Pancreas (tissue), 10 donors: ENCODE results near the gene NHLRC2. TPM values are rescaled to one million over a fixed set of nuclear protein-coding genes. Genes with fewer than 3 reads are reported as not detected.

ENCODE experiments used
- ATAC-seq, 4 donors: fragments of 200-7000 bp; cut with Tn5 transposase; one replicate each; pipeline versions ENCODE4 v1.8.0 to v1.9.1; 2020; ENCODE audit warnings: mild to moderate bottlenecking in 4 of 4, moderate library complexity in 4 of 4
- DNase-seq, 6 donors: peaks; one replicate each; pipeline ENCODE4 v3.0.0-alpha.2; 2020
- FAIRE-seq: peaks from 2 replicates; lab custom pipeline; 2012; peaks lifted over from hg19 to GRCh38; lab: Jason Lieb, UNC
- H3K27ac ChIP-seq, 4 donors: fragments of 200-600 bp; sonication (generic); 1 replicate in 3 of 4; 2 replicates in 1 of 4; pipeline versions ENCODE4 v1.5.0 to v1.8.0; 2020
- H3K27me3 ChIP-seq, 4 donors: fragments of 200-600 bp; one replicate each; pipeline ENCODE4 v1.8.0; 2021
- H3K36me3 ChIP-seq, 3 donors: fragments of 200-600 bp; sonication (generic) in 1 of 3; one replicate each; pipeline versions ENCODE4 v1.5.0 to v1.8.0; 2020 to 2021
- H3K4me1 ChIP-seq, 3 donors: fragments of 200-600 bp; one replicate each; pipeline ENCODE4 v1.8.0; 2021
- H3K4me3 ChIP-seq, 4 donors: fragments of 200-600 bp; sonication (generic) in 2 of 4; one replicate each; pipeline versions ENCODE4 v1.5.0 to v1.8.0; 2020 to 2021
- H3K9me3 ChIP-seq, 4 donors: fragments of 200-600 bp; one replicate each; pipeline ENCODE4 v1.8.0; 2021
- WGBS, 2 donors: extraction: QIAGEN DNeasy Blood & Tissue Kit; methylation state at CpG; one replicate each; pipeline ENCODE4 v1.1.7; 2013; 5-methylcytosine and 5-hydroxymethylcytosine counted together
- intact Hi-C, 3 donors: fragments of 100-400 bp; cut with DNase I; formaldehyde crosslinking; loops; one replicate each; pipeline versions ENCODE4 v1.11.1 to v1.14.2; 2022
- polyA plus RNA-seq, 2 donors: library from polyadenylated mRNA; stranded (reverse); fragments of 200-250 nt; gene quantifications; one replicate each; pipeline ENCODE4 v1.2.3, GENCODE V29; 2013
- total RNA-seq, 6 donors: library from RNA; stranded (reverse); fragmentation: NEBNext Ultra II Directional in 4 of 6; extraction: Animal tissue kit (Norgen Biotek cat#: 25700) in 4 of 6; gene quantifications; one replicate each; pipeline versions ENCODE4 v1.2.1 to v1.2.4, GENCODE V29; 2021 to 2023
- TF ChIP-seq, protein P1 (sequence below), 4 donors: fragments of 200-600 bp; sonication (generic) in 3 of 4; IDR thresholded peaks; one replicate each; pipeline versions ENCODE4 v1.5.0 to v1.8.0; 2021; ENCODE audit warnings: antibody characterized with exemption in 4 of 4
- donor health status: healthy with polysubstance abuse.
- donor health status: DM: no; HTN: no; CAD: no; lungs with moderate emphysema.
- donor health status: DM: no; HTN: no; CAD: no.
- donor health status: control.
- donor health status: control.
- donor health status: Bipolar disorder and iron deficiency.
- donor health status: DM: yes; HTN: yes; CAD: no.
- donor health status: DM: no; HTN: no; CAD: no.
- donor health status: DM: no; HTN: no; CAD: no.
- donor health status: DM: yes; HTN: yes; CAD: no.

Gene NHLRC2
- total and polyA plus RNA-seq, 8 donors = 4.3 to 24.0 (median 17.4) TPM

- H3K27ac ChIP-seq = no peak overlapping the region
Measured at GRCh38 chr10:113929522-113929921, 75.1 kb downstream of the NHLRC2 start.

GRCh38 chr10:113930482-113931057, 76.1 kb downstream of the NHLRC2 start:
- Histone ChIP-seq H3K9me3 (no peaks in the 10 kb centered on the region), H3K4me3 (no peak overlapping the region), H3K36me3 (no peaks in the 10 kb centered on the region), H3K27ac (no peak overlapping the region), H3K27me3 (no peaks in the 10 kb centered on the region), H3K4me1 (no peaks in the 10 kb centered on the region)
- ATAC-seq = no peak
- intact Hi-C loops = no loop called here
- DNase-seq = no peak
- TF ChIP-seq, protein P1, sequence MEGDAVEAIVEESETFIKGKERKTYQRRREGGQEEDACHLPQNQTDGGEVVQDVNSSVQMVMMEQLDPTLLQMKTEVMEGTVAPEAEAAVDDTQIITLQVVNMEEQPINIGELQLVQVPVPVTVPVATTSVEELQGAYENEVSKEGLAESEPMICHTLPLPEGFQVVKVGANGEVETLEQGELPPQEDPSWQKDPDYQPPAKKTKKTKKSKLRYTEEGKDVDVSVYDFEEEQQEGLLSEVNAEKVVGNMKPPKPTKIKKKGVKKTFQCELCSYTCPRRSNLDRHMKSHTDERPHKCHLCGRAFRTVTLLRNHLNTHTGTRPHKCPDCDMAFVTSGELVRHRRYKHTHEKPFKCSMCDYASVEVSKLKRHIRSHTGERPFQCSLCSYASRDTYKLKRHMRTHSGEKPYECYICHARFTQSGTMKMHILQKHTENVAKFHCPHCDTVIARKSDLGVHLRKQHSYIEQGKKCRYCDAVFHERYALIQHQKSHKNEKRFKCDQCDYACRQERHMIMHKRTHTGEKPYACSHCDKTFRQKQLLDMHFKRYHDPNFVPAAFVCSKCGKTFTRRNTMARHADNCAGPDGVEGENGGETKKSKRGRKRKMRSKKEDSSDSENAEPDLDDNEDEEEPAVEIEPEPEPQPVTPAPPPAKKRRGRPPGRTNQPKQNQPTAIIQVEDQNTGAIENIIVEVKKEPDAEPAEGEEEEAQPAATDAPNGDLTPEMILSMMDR (IDR thresholded peaks at IDR 0.05) = no peak
- no peak for FAIRE-seq
- 78 to 87% methylated on average over 3 of the region's 3 CpGs for WGBS, 2 donors

More at GRCh38 chr10:113929522-113929921, 75.1 kb downstream of the NHLRC2 start:
- intact Hi-C loops = no loop called here
- 88 to 89% methylated on average over 6 of the region's 6 CpGs for WGBS, 2 donors
- TF ChIP-seq, protein P1 (IDR thresholded peaks at IDR 0.05) = no peak
- Histone ChIP-seq H3K4me3 (no peak overlapping the region), H3K9me3 (no peaks in the 10 kb centered on the region), H3K27me3 (no peaks in the 10 kb centered on the region), H3K4me1 (no peaks in the 10 kb centered on the region), H3K36me3 (no peaks in the 10 kb centered on the region)
- FAIRE-seq (no peak), DNase-seq (no peak), ATAC-seq (no peak)

DNA sequence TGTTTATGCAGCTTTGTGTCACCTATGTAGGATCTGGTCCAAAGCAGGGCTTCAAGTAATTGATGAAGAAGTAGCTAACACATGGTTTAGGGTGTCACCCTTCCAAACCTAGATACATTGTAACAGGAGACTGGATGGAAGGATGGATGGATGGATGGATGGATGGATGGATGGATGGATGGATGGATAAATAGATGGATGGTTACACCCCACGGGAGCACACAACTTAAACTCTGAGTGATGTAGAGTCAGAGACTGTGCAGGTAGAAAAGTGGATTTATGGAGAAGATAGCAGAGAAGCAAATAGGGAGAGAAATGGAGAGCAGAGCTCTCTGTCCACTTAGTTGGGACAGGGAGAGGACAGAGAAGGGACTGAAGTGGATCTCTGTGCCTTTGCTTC, 78.4 kb downstream of the NHLRC2 start:
- H3K27ac ChIP-seq = no peak overlapping the region

DNA sequence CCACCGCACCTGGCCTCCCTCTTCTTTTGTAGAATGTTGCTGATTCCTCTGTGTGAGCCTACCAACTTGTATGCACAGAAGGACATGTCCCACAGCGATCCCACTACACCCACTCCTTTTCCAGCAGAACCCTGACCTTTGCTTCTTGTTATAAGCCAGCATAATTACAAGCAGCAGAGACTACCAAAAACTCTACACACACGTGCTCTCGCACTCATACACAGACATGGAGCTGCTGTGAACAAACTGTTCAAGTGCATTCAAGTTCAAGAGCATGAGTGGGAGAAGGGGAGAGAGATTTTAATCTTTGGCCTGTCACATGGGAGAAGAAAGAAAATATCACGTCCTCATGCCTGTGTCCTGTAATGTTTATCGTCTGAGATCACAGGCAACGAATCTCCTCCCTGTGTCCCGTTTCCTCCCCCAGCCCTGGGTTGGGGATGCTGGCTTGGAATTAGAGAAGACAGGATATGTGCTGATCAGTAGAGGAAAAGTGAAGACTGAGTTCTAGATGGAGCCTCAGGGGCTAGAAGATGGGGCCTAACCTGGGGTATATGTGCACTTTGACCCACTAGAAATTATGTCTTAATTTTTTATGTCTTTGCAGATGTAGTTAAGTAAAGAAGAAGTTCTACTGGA, 79.6 kb downstream of the NHLRC2 start:
- no peak for ATAC-seq
- H3K27ac ChIP-seq = no peak overlapping the region

More for the DNA sequence above, 78.4 kb downstream of the NHLRC2 start:
- no peaks in the 10 kb centered on the region for H3K36me3 ChIP-seq
- intact Hi-C loops = no loop called here
- no peak overlapping the region for H3K4me3 ChIP-seq
- ATAC-seq = no peak
- DNase-seq = no peak
- 76 to 96% methylated on average over 1 of the region's 1 CpG for WGBS, 2 donors
- peaks cover 0 to 7% (median 5%) of the 10 kb centered on the region in 3 donors for H3K4me1 ChIP-seq
- no peaks in the 10 kb centered on the region for H3K27me3 ChIP-seq
- FAIRE-seq = no peak
- TF ChIP-seq, protein P1 (IDR thresholded peaks at IDR 0.05) = no peak
- no peaks in the 10 kb centered on the region for H3K9me3 ChIP-seq

More for the DNA sequence above, 79.6 kb downstream of the NHLRC2 start:
- DNase-seq (no peak), FAIRE-seq (no peak)
- Histone ChIP-seq H3K4me3 (no peak overlapping the region), H3K27me3 (no peaks in the 10 kb centered on the region), H3K9me3 (no peaks in the 10 kb centered on the region), H3K36me3 (no peaks in the 10 kb centered on the region), H3K4me1 (peaks cover 0 to 12% (median 7%) of the 10 kb centered on the region in 3 donors)
- TF ChIP-seq, protein P1 (IDR thresholded peaks at IDR 0.05) = no peak
- 85 to 87% methylated on average over 8 of the region's 8 CpGs for WGBS, 2 donors
- intact Hi-C loops = no loop called here
